RPMI8226 (cell line): ENCODE measurements around the gene NR0B1.

ENCODE experiments used
- DNase-seq: peaks from one replicate; pipeline ENCODE4 v3.0.0-alpha.2; 2015

The NR0B1 gene

GRCh38 chrX:30309139-30309571 is at the start of gene NR0B1:
TSS of gene NR0B1 (minus strand) at chrX:30309390. CDS start at chrX:30309363, 27 bp downstream.
- DNase-seq: no peak

GRCh38 chrX:30349946-30350345 is 40.8 kb upstream of the NR0B1 start:
- no peak for DNase-seq

GRCh38 chrX:30343206-30343605 is 34.0 kb upstream of the NR0B1 start:
- DNase-seq: peak; percentile 2

- no peak for DNase-seq
Measured at GRCh38 chrX:30340753-30341152, 31.6 kb upstream of the NR0B1 start.

GRCh38 chrX:30327762-30328161 is 18.6 kb upstream of the NR0B1 start:
- no peak for DNase-seq

- DNase-seq: no peak
Measured at GRCh38 chrX:30317308-30317707, 8.1 kb upstream of the NR0B1 start.

GRCh38 chrX:30313322-30313721 is 4.1 kb upstream of the NR0B1 start:
- no peak for DNase-seq

GRCh38 chrX:30312858-30313257 is 3.7 kb upstream of the NR0B1 start:
- no peak for DNase-seq

- no peak for DNase-seq
Measured at GRCh38 chrX:30310429-30311206, 1.4 kb upstream of the NR0B1 start.

- DNase-seq: no peak
Measured at GRCh38 chrX:30308263-30309138, 689 bp downstream of the NR0B1 start.

GRCh38 chrX:30307466-30307865 is 1.7 kb downstream of the NR0B1 start:
- DNase-seq: no peak

- DNase-seq: no peak
Measured at GRCh38 chrX:30304866-30305265, 4.3 kb downstream of the NR0B1 start.

- DNase-seq: no peak
Measured at GRCh38 chrX:30302956-30303355, 6.2 kb downstream of the NR0B1 start.

GRCh38 chrX:30301963-30302362 is 7.2 kb downstream of the NR0B1 start:
- no peak for DNase-seq

GRCh38 chrX:30301208-30301607 is 8.0 kb downstream of the NR0B1 start:
- DNase-seq: no peak

- DNase-seq: no peak
Measured at GRCh38 chrX:30296408-30297254, 12.6 kb downstream of the NR0B1 start.

GRCh38 chrX:30283456-30284200 is 25.6 kb downstream of the NR0B1 start:
- DNase-seq: no peak

GRCh38 chrX:30282527-30282926 is 26.7 kb downstream of the NR0B1 start:
- DNase-seq: no peak

- DNase-seq: no peak
Measured at GRCh38 chrX:30280428-30280827, 28.8 kb downstream of the NR0B1 start.

GRCh38 chrX:30278365-30278764 is 30.8 kb downstream of the NR0B1 start:
- DNase-seq: no peak

GRCh38 chrX:30275498-30275897 is 33.7 kb downstream of the NR0B1 start:
- DNase-seq: no peak

GRCh38 chrX:30270639-30271038 is 38.6 kb downstream of the NR0B1 start:
- no peak for DNase-seq
